ENCODE data around the gene EVA1C.
"Not testable (repeated sequence)": the region's sequence is repeated elsewhere in the genome, so short reads cannot be mapped to it uniquely, and the experiment has no call there.

EVA1C gene

GRCh38 chr21:32412162-32413014 is at the start of gene EVA1C:
Gene EVA1C, plus strand, starts transcription at chr21:32412706. Its CDS starts 148 bp downstream, at chr21:32412854.
- DNase-seq: no peak

- DNase-seq: no peak
Measured at GRCh38 chr21:32364387-32364786, 48.1 kb upstream of the EVA1C start.

GRCh38 chr21:32364796-32365195 is 47.7 kb upstream of the EVA1C start:
- no peak for DNase-seq

GRCh38 chr21:32366191-32366590 is 46.3 kb upstream of the EVA1C start:
- DNase-seq: no peak

GRCh38 chr21:32367158-32367557 is 45.3 kb upstream of the EVA1C start:
- DNase-seq: no peak

GRCh38 chr21:32368386-32368785 is 44.1 kb upstream of the EVA1C start:
- DNase-seq: no peak

GRCh38 chr21:32368961-32369360 is 43.5 kb upstream of the EVA1C start:
- not testable (repeated sequence) for DNase-seq

- DNase-seq: no peak
Measured at GRCh38 chr21:32370998-32371766, 41.3 kb upstream of the EVA1C start.

- no peak for DNase-seq
Measured at GRCh38 chr21:32371913-32372314, 40.6 kb upstream of the EVA1C start.

- no peak for DNase-seq
Measured at GRCh38 chr21:32372755-32373154, 39.8 kb upstream of the EVA1C start.

- DNase-seq: no peak
Measured at GRCh38 chr21:32377506-32377905, 35.0 kb upstream of the EVA1C start.

GRCh38 chr21:32377991-32378390 is 34.5 kb upstream of the EVA1C start:
- DNase-seq: no peak

- no peak for DNase-seq
Measured at GRCh38 chr21:32378956-32379355, 33.5 kb upstream of the EVA1C start.

- DNase-seq: no peak
Measured at GRCh38 chr21:32380940-32381339, 31.6 kb upstream of the EVA1C start.

GRCh38 chr21:32381571-32381970 is 30.9 kb upstream of the EVA1C start:
- DNase-seq: no peak

- DNase-seq: no peak
Measured at GRCh38 chr21:32382108-32382644, 30.3 kb upstream of the EVA1C start.

GRCh38 chr21:32383812-32384211 is 28.7 kb upstream of the EVA1C start:
- no peak for DNase-seq

- no peak for DNase-seq
Measured at GRCh38 chr21:32386195-32386870, 26.2 kb upstream of the EVA1C start.

- no peak for DNase-seq
Measured at GRCh38 chr21:32387151-32387550, 25.4 kb upstream of the EVA1C start.

- no peak for DNase-seq
Measured at GRCh38 chr21:32388306-32388705, 24.2 kb upstream of the EVA1C start.

- no peak for DNase-seq
Measured at GRCh38 chr21:32389337-32390015, 23.0 kb upstream of the EVA1C start.

- DNase-seq: not testable (repeated sequence)
Measured at GRCh38 chr21:32390537-32391224, 21.8 kb upstream of the EVA1C start.

All from amniotic stem cell (primary cell).